Measurements from ENCODE around the gene MANEA.
"Not testable (repeated sequence)": the region's sequence is repeated elsewhere in the genome, so short reads cannot be mapped to it uniquely, and the experiment has no call there.

The MANEA gene

GRCh38 chr6:95560956-95561355 is 16.4 kb upstream of the MANEA start:
- H4K8ac ChIP-seq (ENCODE audit: low read depth, low read length); H2BK15ac ChIP-seq (ENCODE audit: low read length); H3K23ac ChIP-seq (ENCODE audit: low read depth, low read length, poor library complexity); H3K36me3 ChIP-seq (replicated peaks in 1 of 2; ENCODE audit: control insufficient read depth in 2 of 2, insufficient read depth in 2 of 2, low read length in 2 of 2); H3K4me2 ChIP-seq (ENCODE audit: insufficient read depth, low read length, poor library complexity, severe bottlenecking); H2BK5ac ChIP-seq (ENCODE audit: low read length); H3K4me3 ChIP-seq (ENCODE audit: low read length in 2 of 2); DNase-seq (ENCODE audit: low spot score); H3K27me3 ChIP-seq (ENCODE audit: control insufficient read depth in 3 of 3, insufficient read depth in 3 of 3, low read depth in 1 of 3, low read length in 3 of 3); H2BK120ac ChIP-seq (ENCODE audit: low read depth, low read length); H2AFZ ChIP-seq (ENCODE audit: low read length); H3K14ac ChIP-seq (ENCODE audit: low read length); H2AK5ac ChIP-seq (ENCODE audit: low read depth, low read length); H3K27ac ChIP-seq (replicated peaks; ENCODE audit: low read length); H3K9me3 ChIP-seq (replicated peaks in 1 of 2; ENCODE audit: control insufficient read depth in 2 of 2, insufficient read depth in 1 of 2, low read depth in 1 of 2, low read length in 2 of 2); H3K9ac ChIP-seq (ENCODE audit: low read depth, low read length, poor library complexity); H3K18ac ChIP-seq (ENCODE audit: low read length); H4K91ac ChIP-seq (ENCODE audit: low read depth, low read length, poor library complexity); H3K4me1 ChIP-seq (ENCODE audit: control insufficient read depth in 2 of 2, insufficient read depth in 1 of 2, low read depth in 1 of 2, low read length in 2 of 2); H3K4ac ChIP-seq (ENCODE audit: low read length); H2BK12ac ChIP-seq (ENCODE audit: low read length); H3K79me1 ChIP-seq (ENCODE audit: low read depth, low read length): not testable (repeated sequence)
- no CpG with 5 or more reads among the region's 5 CpGs for WGBS, 2 donors (ENCODE audit: extremely low coverage in 2 of 2, insufficient read length in 2 of 2, insufficient replicate concordance in 1 of 2)

GRCh38 chr6:95569560-95569959 is 7.8 kb upstream of the MANEA start:
- Histone ChIP-seq H3K36me3 (replicated peaks in 1 of 2; ENCODE audit: control insufficient read depth in 2 of 2, insufficient read depth in 2 of 2, low read length in 2 of 2) (no peaks in the 10 kb centered on the region), H3K79me1 (ENCODE audit: low read depth, low read length) (no peaks in the 10 kb centered on the region), H3K4me2 (ENCODE audit: insufficient read depth, low read length, poor library complexity, severe bottlenecking) (no peak overlapping the region), H3K27ac (replicated peaks; ENCODE audit: low read length) (no peak overlapping the region), H4K91ac (ENCODE audit: low read depth, low read length, poor library complexity) (no peak overlapping the region), H3K4ac (ENCODE audit: low read length) (no peak overlapping the region), H3K14ac (ENCODE audit: low read length) (no peak overlapping the region), H2BK5ac (ENCODE audit: low read length) (no peak overlapping the region), H2AFZ (ENCODE audit: low read length) (no peak overlapping the region), H3K4me1 (ENCODE audit: control insufficient read depth in 2 of 2, insufficient read depth in 1 of 2, low read depth in 1 of 2, low read length in 2 of 2) (peaks cover 0 to 6% of the 10 kb centered on the region in 2 donors), H2BK12ac (ENCODE audit: low read length) (no peak overlapping the region), H3K23ac (ENCODE audit: low read depth, low read length, poor library complexity) (no peak overlapping the region), H4K8ac (ENCODE audit: low read depth, low read length) (no peak overlapping the region), H3K9ac (ENCODE audit: low read depth, low read length, poor library complexity) (no peak overlapping the region), H3K9me3 (replicated peaks in 1 of 2; ENCODE audit: control insufficient read depth in 2 of 2, insufficient read depth in 1 of 2, low read depth in 1 of 2, low read length in 2 of 2) (no peaks in the 10 kb centered on the region), H2AK5ac (ENCODE audit: low read depth, low read length) (no peak overlapping the region), H3K18ac (ENCODE audit: low read length) (no peak overlapping the region), H2BK15ac (ENCODE audit: low read length) (no peak overlapping the region), H2BK120ac (ENCODE audit: low read depth, low read length) (no peak overlapping the region), H3K27me3 (ENCODE audit: control insufficient read depth in 3 of 3, insufficient read depth in 3 of 3, low read depth in 1 of 3, low read length in 3 of 3) (no peaks in the 10 kb centered on the region), H3K4me3 (ENCODE audit: low read length in 2 of 2) (no peak overlapping the region)
- DNase-seq (ENCODE audit: low spot score), result no peak
- no CpG with 5 or more reads among the region's 5 CpGs for WGBS, 2 donors (ENCODE audit: extremely low coverage in 2 of 2, insufficient read length in 2 of 2, insufficient replicate concordance in 1 of 2)

- no peak overlapping the region for H2BK15ac ChIP-seq (ENCODE audit: low read length)
- no peak overlapping the region for H2AK5ac ChIP-seq (ENCODE audit: low read depth, low read length)
- no peak overlapping the region for H4K8ac ChIP-seq (ENCODE audit: low read depth, low read length)
- no peak overlapping the region for H3K23ac ChIP-seq (ENCODE audit: low read depth, low read length, poor library complexity)
- no peak overlapping the region for H3K4me2 ChIP-seq (ENCODE audit: insufficient read depth, low read length, poor library complexity, severe bottlenecking)
- H3K4me1 ChIP-seq (ENCODE audit: control insufficient read depth in 2 of 2, insufficient read depth in 1 of 2, low read depth in 1 of 2, low read length in 2 of 2), result peaks cover 0 to 10% of the 10 kb centered on the region in 2 donors
- no peaks in the 10 kb centered on the region for H3K27me3 ChIP-seq (ENCODE audit: control insufficient read depth in 3 of 3, insufficient read depth in 3 of 3, low read depth in 1 of 3, low read length in 3 of 3)
- no peak overlapping the region for H2AFZ ChIP-seq (ENCODE audit: low read length)
- H3K14ac ChIP-seq (ENCODE audit: low read length), result no peak overlapping the region
- no peaks in the 10 kb centered on the region for H3K36me3 ChIP-seq (replicated peaks in 1 of 2; ENCODE audit: control insufficient read depth in 2 of 2, insufficient read depth in 2 of 2, low read length in 2 of 2)
- no peaks in the 10 kb centered on the region for H3K9me3 ChIP-seq (replicated peaks in 1 of 2; ENCODE audit: control insufficient read depth in 2 of 2, insufficient read depth in 1 of 2, low read depth in 1 of 2, low read length in 2 of 2)
- H2BK12ac ChIP-seq (ENCODE audit: low read length), result no peak overlapping the region
- no peak overlapping the region for H2BK120ac ChIP-seq (ENCODE audit: low read depth, low read length)
- H3K4me3 ChIP-seq (ENCODE audit: low read length in 2 of 2), result no peak overlapping the region
- no peak for DNase-seq (ENCODE audit: low spot score)
- no CpG with 5 or more reads among the region's 2 CpGs for WGBS, 2 donors (ENCODE audit: extremely low coverage in 2 of 2, insufficient read length in 2 of 2, insufficient replicate concordance in 1 of 2)
- no peak overlapping the region for H4K91ac ChIP-seq (ENCODE audit: low read depth, low read length, poor library complexity)
- H3K27ac ChIP-seq (replicated peaks; ENCODE audit: low read length), result no peak overlapping the region
- no peaks in the 10 kb centered on the region for H3K79me1 ChIP-seq (ENCODE audit: low read depth, low read length)
- H3K9ac ChIP-seq (ENCODE audit: low read depth, low read length, poor library complexity), result no peak overlapping the region
- H3K18ac ChIP-seq (ENCODE audit: low read length), result no peak overlapping the region
- H3K4ac ChIP-seq (ENCODE audit: low read length), result no peak overlapping the region
- no peak overlapping the region for H2BK5ac ChIP-seq (ENCODE audit: low read length)
Observed at GRCh38 chr6:95572098-95572497, 5.2 kb upstream of the MANEA start.

- Histone ChIP-seq H3K4me2 (ENCODE audit: insufficient read depth, low read length, poor library complexity, severe bottlenecking) (no peak overlapping the region), H2AK5ac (ENCODE audit: low read depth, low read length) (no peak overlapping the region), H3K14ac (ENCODE audit: low read length) (no peak overlapping the region), H3K23ac (ENCODE audit: low read depth, low read length, poor library complexity) (no peak overlapping the region), H3K4me3 (ENCODE audit: low read length in 2 of 2) (peak overlapping the region in 1 of 2 donors; percentile 80), H3K9ac (ENCODE audit: low read depth, low read length, poor library complexity) (no peak overlapping the region), H2BK120ac (ENCODE audit: low read depth, low read length) (no peak overlapping the region), H3K36me3 (replicated peaks in 1 of 2; ENCODE audit: control insufficient read depth in 2 of 2, insufficient read depth in 2 of 2, low read length in 2 of 2) (no peaks in the 10 kb centered on the region), H3K18ac (ENCODE audit: low read length) (no peak overlapping the region), H3K79me1 (ENCODE audit: low read depth, low read length) (no peaks in the 10 kb centered on the region), H3K27ac (replicated peaks; ENCODE audit: low read length) (no peak overlapping the region), H3K4me1 (ENCODE audit: control insufficient read depth in 2 of 2, insufficient read depth in 1 of 2, low read depth in 1 of 2, low read length in 2 of 2) (peaks cover 0 to 10% of the 10 kb centered on the region in 2 donors), H4K8ac (ENCODE audit: low read depth, low read length) (no peak overlapping the region), H3K9me3 (replicated peaks in 1 of 2; ENCODE audit: control insufficient read depth in 2 of 2, insufficient read depth in 1 of 2, low read depth in 1 of 2, low read length in 2 of 2) (no peaks in the 10 kb centered on the region), H3K4ac (ENCODE audit: low read length) (no peak overlapping the region), H2BK5ac (ENCODE audit: low read length) (no peak overlapping the region), H4K91ac (ENCODE audit: low read depth, low read length, poor library complexity) (no peak overlapping the region), H2BK12ac (ENCODE audit: low read length) (no peak overlapping the region), H2AFZ (ENCODE audit: low read length) (no peak overlapping the region), H2BK15ac (ENCODE audit: low read length) (no peak overlapping the region), H3K27me3 (ENCODE audit: control insufficient read depth in 3 of 3, insufficient read depth in 3 of 3, low read depth in 1 of 3, low read length in 3 of 3) (no peaks in the 10 kb centered on the region)
- no peak for DNase-seq (ENCODE audit: low spot score)
Observed at GRCh38 chr6:95574811-95575210, 2.5 kb upstream of the MANEA start.

Data from neuronal stem cell (in vitro differentiated cells).